ENCODE data around the gene DNAJB4. TPM values are rescaled to one million over a fixed set of nuclear protein-coding genes. Genes with fewer than 3 reads are reported as not detected.

The DNAJB4 gene
- total RNA-seq, 1 experiment from 2014 or later, result 26.0 TPM

- POLR2A ChIA-PET, result no interaction called here
- BruUV-seq (replicated peaks), result no TSS peak
- no peak for ATAC-seq
- Histone ChIP-seq H3K27ac (ENCODE audit: low read depth, low read length) (no peak overlapping the region), H3K79me2 (ENCODE audit: insufficient read depth, low read length) (peaks cover 98% of the 10 kb centered on the region), H3K9me2 (ENCODE audit: insufficient read depth) (no peaks in the 10 kb centered on the region), H3K27me3 (ENCODE audit: insufficient read depth, low read length) (no peaks in the 10 kb centered on the region), H3K9ac (ENCODE audit: low read length) (no peak overlapping the region), H4K20me1 (ENCODE audit: insufficient read depth) (peaks cover 49% of the 10 kb centered on the region; the same call in 1 of the 2 replicates), H3K4me1 (ENCODE audit: control insufficient read depth in 1 of 2, insufficient read depth in 2 of 2, low read length in 2 of 2) (no peaks in the 10 kb centered on the region), H3K36me3 (ENCODE audit: control insufficient read depth in 1 of 2, insufficient read depth in 2 of 2, low read length in 2 of 2) (peaks cover 89 to 92% of the 10 kb centered on the region in 2 experiments), H3K9me3 (ENCODE audit: control insufficient read depth in 1 of 2, insufficient read depth in 1 of 2, low read depth in 1 of 2, low read length in 2 of 2) (no peaks in the 10 kb centered on the region), H3K4me3 (replicated peaks in 1 of 2; ENCODE audit: low read depth in 1 of 2, low read length in 2 of 2) (no peak overlapping the region), H3K4me2 (ENCODE audit: low read length) (no peak overlapping the region), H2AFZ (ENCODE audit: low read depth, low read length, poor library complexity, severe bottlenecking) (no peak overlapping the region)
- DNase-seq (ENCODE audit: low read depth, low spot score), result no peak
- CTCF ChIA-PET, result no interaction called here
- intact Hi-C loops (cut with micrococcal nuclease), result no loop called here
- TF ChIP-seq ELF1 (IDR thresholded peaks at IDR 0.05; ENCODE audit: borderline replicate concordance, low read depth), result no peak
- no peak for TF ChIP-seq JUND (IDR thresholded peaks at IDR 0.05)
- no peak for TF ChIP-seq FOSL1 (IDR thresholded peaks at IDR 0.05; ENCODE audit: low read depth)
- no peak for TF ChIP-seq EZH2phosphoT487 (IDR thresholded peaks at IDR 0.05; ENCODE audit: borderline replicate concordance)
- no peak for TF ChIP-seq TCF7L2 (IDR thresholded peaks at IDR 0.05; ENCODE audit: borderline replicate concordance, extremely low read depth, insufficient read depth, insufficient read length)
- no peak for TF ChIP-seq ATF3 (IDR thresholded peaks at IDR 0.05)
- no peak for TF ChIP-seq ZFX (IDR thresholded peaks at IDR 0.05)
- TF ChIP-seq YY1 (IDR thresholded peaks at IDR 0.05; ENCODE audit: extremely low read depth, insufficient replicate concordance, low read depth, low read length), result no peak
- TF ChIP-seq ZBTB33 (IDR thresholded peaks at IDR 0.05; ENCODE audit: extremely low read depth, insufficient replicate concordance, low read length), result no peak
- RAD21 ChIA-PET (ENCODE audit: low non-redundant PET in 1 of 2, low total read pairs in 2 of 2, uncharacterized antibody in 2 of 2, unreplicated experiment in 2 of 2), result no interaction called here
These were observed 46.3 kb upstream of the DNAJB4 start for GRCh38 chr1:77958391-77958790.

Data from HCT116 (cell line).